ENCODE data around the gene ZRANB3.

ZRANB3 gene

GRCh38 chr2:135265960-135266490 is 265.0 kb downstream of the ZRANB3 start:
- DNase-seq = no peak
- no peaks in the 10 kb centered on the region for H3K9me3 ChIP-seq (ENCODE audit: control insufficient read depth, low read length)
- H3K36me3 ChIP-seq (ENCODE audit: control insufficient read depth, insufficient read depth, low read length) = no peaks in the 10 kb centered on the region
- no peak overlapping the region for H3K4me3 ChIP-seq (ENCODE audit: insufficient read depth, low read depth, low read length, poor library complexity, severe bottlenecking)
- no peak overlapping the region for H3K27ac ChIP-seq (ENCODE audit: insufficient read depth, low read length, poor library complexity, severe bottlenecking)
- H3K4me1 ChIP-seq (ENCODE audit: control insufficient read depth, insufficient read depth, low read length, poor library complexity, severe bottlenecking) = no peaks in the 10 kb centered on the region
- H3K27me3 ChIP-seq (replicated peaks; ENCODE audit: control insufficient read depth, insufficient read depth, low read length, poor library complexity, severe bottlenecking) = no peaks in the 10 kb centered on the region

DNA sequence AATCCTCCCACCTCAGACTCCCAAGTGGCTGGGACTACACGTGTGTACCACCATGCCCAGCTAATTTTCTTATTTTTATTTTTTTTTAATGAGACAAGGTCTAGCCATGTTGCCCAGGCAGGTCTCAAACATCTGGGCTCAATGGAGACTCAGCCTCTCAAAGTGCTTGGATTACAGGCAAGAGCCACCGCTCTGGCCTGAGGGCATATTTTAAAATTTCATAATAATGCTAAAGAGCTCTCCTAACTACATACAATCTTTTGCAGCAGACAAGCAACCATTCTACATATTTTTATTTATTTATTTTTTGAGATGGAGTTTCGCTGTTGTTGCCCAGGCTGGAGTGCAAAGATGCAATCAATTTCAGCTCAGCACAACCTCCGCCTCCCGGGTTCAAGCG is 271.9 kb downstream of the ZRANB3 start:
- no peak for DNase-seq
- Histone ChIP-seq H3K4me1 (ENCODE audit: control insufficient read depth, insufficient read depth, low read length, poor library complexity, severe bottlenecking) (no peaks in the 10 kb centered on the region), H3K27me3 (replicated peaks; ENCODE audit: control insufficient read depth, insufficient read depth, low read length, poor library complexity, severe bottlenecking) (no peaks in the 10 kb centered on the region), H3K9me3 (ENCODE audit: control insufficient read depth, low read length) (no peaks in the 10 kb centered on the region), H3K4me3 (ENCODE audit: insufficient read depth, low read depth, low read length, poor library complexity, severe bottlenecking) (no peak overlapping the region), H3K36me3 (ENCODE audit: control insufficient read depth, insufficient read depth, low read length) (no peaks in the 10 kb centered on the region), H3K27ac (ENCODE audit: insufficient read depth, low read length, poor library complexity, severe bottlenecking) (no peak overlapping the region)

DNA sequence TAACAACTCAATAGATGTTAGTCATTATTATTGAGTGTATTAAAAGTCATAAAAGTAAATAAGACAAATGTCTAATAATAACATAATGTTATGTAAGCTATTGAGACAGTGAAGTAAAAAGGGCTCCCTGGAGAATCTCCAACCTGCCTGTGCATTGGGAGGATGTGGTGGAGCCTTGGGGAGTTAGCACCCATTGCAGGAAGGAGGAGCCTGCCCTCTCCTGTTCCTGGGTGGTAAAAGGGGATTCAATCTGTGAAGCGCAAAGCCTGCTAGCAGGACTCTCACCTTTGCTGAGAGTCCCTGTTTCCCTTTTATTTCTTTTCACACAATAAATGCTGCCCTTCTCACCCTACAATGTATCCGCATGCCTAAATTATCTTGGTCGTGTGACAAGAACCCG is 272.8 kb downstream of the ZRANB3 start:
- H3K27ac ChIP-seq (ENCODE audit: insufficient read depth, low read length, poor library complexity, severe bottlenecking) = no peak overlapping the region
- H3K4me1 ChIP-seq (ENCODE audit: control insufficient read depth, insufficient read depth, low read length, poor library complexity, severe bottlenecking) = no peaks in the 10 kb centered on the region
- H3K9me3 ChIP-seq (ENCODE audit: control insufficient read depth, low read length) = no peaks in the 10 kb centered on the region
- no peaks in the 10 kb centered on the region for H3K27me3 ChIP-seq (replicated peaks; ENCODE audit: control insufficient read depth, insufficient read depth, low read length, poor library complexity, severe bottlenecking)
- no peak overlapping the region for H3K4me3 ChIP-seq (ENCODE audit: insufficient read depth, low read depth, low read length, poor library complexity, severe bottlenecking)
- H3K36me3 ChIP-seq (ENCODE audit: control insufficient read depth, insufficient read depth, low read length) = no peaks in the 10 kb centered on the region
- DNase-seq = no peak

DNA sequence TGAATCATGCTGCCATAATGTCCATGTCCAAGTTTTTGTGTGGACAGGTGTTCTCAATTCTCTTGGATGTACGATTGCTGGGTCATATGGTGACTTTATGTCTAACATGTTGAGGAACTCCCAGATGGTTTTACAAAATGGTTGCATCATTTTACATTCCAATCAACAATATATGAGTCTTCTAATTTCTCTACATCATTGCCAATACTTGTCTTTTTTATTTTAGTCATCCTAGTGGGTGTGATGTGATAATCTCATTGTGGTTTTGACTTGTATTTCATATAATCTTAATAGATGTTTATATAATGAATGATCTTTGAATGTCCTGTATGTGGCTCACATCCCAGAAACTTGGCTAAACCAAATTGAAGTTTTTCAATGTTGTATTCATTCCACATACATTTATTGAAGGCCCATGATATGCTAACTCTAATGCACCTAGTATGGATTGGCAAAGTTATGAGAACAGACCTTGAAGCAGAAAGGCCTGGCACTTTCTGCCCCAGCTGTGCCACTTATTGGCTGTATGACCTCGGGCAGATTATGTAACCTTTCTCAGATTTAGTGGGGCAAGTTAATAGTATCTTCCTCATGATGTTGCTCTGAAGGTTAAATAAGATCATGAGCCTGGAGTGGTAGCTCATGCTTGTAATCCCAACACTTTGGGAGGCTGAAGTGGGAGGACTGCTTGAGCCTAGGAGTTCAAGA is 273.5 kb downstream of the ZRANB3 start:
- H3K27me3 ChIP-seq (replicated peaks; ENCODE audit: control insufficient read depth, insufficient read depth, low read length, poor library complexity, severe bottlenecking) = no peaks in the 10 kb centered on the region
- H3K27ac ChIP-seq (ENCODE audit: insufficient read depth, low read length, poor library complexity, severe bottlenecking) = no peak overlapping the region
- no peak overlapping the region for H3K4me3 ChIP-seq (ENCODE audit: insufficient read depth, low read depth, low read length, poor library complexity, severe bottlenecking)
- no peaks in the 10 kb centered on the region for H3K36me3 ChIP-seq (ENCODE audit: control insufficient read depth, insufficient read depth, low read length)
- no peak for DNase-seq
- H3K4me1 ChIP-seq (ENCODE audit: control insufficient read depth, insufficient read depth, low read length, poor library complexity, severe bottlenecking) = no peaks in the 10 kb centered on the region
- no peaks in the 10 kb centered on the region for H3K9me3 ChIP-seq (ENCODE audit: control insufficient read depth, low read length)

DNA sequence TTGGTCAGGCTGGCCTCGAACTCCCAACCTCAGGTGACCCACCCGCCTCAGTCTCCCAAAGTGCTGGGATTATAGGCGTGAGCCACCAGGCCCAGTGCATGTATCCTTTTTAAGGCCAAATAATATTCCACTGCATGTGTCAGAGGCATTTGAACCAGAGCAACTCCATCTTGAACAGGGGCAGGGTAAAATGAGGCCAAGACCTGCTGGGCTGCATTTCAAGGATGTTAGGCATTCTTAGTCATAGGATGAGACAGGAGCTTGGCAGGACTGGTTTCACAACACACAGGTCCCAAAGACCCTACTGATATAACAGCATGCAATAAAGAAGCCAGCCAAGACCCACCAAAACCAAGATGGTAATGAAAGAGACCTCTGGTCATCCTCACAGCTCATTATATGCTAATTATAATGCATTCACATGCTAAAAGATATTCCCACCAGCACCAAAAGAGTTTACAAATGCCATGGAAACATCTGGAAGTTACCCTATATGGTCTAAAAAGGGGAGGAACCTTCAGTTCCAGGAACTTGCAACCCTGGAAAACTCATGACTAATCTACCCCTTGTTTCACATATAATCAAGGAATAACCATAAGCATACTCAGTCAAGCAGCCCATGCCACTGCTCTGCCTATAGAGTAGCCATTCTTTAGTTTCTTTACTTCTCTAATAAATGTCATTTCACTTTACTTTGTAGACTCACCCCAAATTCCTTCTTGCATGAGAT is 274.3 kb downstream of the ZRANB3 start:
- no peak overlapping the region for H3K4me3 ChIP-seq (ENCODE audit: insufficient read depth, low read depth, low read length, poor library complexity, severe bottlenecking)
- DNase-seq = no peak

DNA sequence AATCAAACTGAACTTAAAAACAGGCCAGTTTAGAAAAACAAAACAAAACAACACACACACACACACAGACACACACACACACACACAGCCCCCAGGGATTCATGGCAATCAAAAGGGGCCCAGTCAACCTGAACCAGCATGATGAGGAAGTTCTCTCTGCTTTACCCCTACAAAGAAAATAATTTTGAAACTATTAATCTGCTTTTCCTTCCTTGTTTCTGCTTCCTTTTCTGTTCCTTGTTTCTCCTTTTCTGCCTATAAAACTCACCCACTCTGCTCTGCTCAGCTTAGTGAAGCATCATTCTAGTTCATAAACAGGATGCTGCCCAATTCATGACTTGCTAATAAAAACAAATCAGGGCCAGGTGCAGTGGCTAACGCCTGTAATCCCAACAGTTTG is 275.8 kb downstream of the ZRANB3 start:
- DNase-seq = no peak
- Histone ChIP-seq H3K27me3 (replicated peaks; ENCODE audit: control insufficient read depth, insufficient read depth, low read length, poor library complexity, severe bottlenecking) (no peaks in the 10 kb centered on the region), H3K27ac (ENCODE audit: insufficient read depth, low read length, poor library complexity, severe bottlenecking) (no peak overlapping the region), H3K9me3 (ENCODE audit: control insufficient read depth, low read length) (no peaks in the 10 kb centered on the region), H3K36me3 (ENCODE audit: control insufficient read depth, insufficient read depth, low read length) (no peaks in the 10 kb centered on the region), H3K4me1 (ENCODE audit: control insufficient read depth, insufficient read depth, low read length, poor library complexity, severe bottlenecking) (no peaks in the 10 kb centered on the region), H3K4me3 (ENCODE audit: insufficient read depth, low read depth, low read length, poor library complexity, severe bottlenecking) (no peak overlapping the region)

More for the DNA sequence above, 274.3 kb downstream of the ZRANB3 start:
- Histone ChIP-seq H3K36me3 (ENCODE audit: control insufficient read depth, insufficient read depth, low read length) (no peaks in the 10 kb centered on the region), H3K27ac (ENCODE audit: insufficient read depth, low read length, poor library complexity, severe bottlenecking) (no peak overlapping the region), H3K27me3 (replicated peaks; ENCODE audit: control insufficient read depth, insufficient read depth, low read length, poor library complexity, severe bottlenecking) (no peaks in the 10 kb centered on the region), H3K9me3 (ENCODE audit: control insufficient read depth, low read length) (no peaks in the 10 kb centered on the region), H3K4me1 (ENCODE audit: control insufficient read depth, insufficient read depth, low read length, poor library complexity, severe bottlenecking) (no peaks in the 10 kb centered on the region)

DNA sequence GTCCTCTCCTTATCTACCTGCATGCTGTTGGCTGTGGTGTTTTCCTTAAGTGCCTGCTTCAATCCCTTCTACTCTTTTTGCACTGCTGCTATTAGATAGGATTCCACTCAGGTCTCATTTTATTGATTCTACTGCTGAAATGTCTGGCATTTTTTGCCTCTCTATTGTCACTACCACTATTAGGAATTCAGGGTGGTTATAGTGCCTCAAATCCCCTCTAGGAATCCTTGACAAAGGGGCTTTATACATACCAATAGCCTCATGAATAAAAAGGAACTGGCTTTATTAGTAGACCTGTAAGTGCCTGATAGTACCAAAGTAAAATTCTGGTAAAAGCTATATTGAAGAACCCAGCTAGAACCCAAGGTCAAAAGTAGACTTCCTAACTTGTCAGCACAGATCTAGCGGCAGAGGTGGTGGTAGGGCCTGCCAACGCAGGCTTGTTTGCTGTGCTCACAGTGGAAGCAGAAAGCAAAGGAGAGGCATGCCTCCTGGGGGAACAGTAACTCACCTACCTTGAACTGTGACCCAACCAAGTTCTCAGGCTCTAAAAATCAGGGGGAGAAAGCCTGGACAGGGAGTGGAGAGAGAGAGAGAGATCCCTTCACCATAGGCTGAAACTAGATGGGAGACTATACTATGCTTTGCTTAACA is 278.1 kb downstream of the ZRANB3 start:
- Histone ChIP-seq H3K4me1 (ENCODE audit: control insufficient read depth, insufficient read depth, low read length, poor library complexity, severe bottlenecking) (no peaks in the 10 kb centered on the region), H3K9me3 (ENCODE audit: control insufficient read depth, low read length) (no peaks in the 10 kb centered on the region), H3K27ac (ENCODE audit: insufficient read depth, low read length, poor library complexity, severe bottlenecking) (no peak overlapping the region)

DNA sequence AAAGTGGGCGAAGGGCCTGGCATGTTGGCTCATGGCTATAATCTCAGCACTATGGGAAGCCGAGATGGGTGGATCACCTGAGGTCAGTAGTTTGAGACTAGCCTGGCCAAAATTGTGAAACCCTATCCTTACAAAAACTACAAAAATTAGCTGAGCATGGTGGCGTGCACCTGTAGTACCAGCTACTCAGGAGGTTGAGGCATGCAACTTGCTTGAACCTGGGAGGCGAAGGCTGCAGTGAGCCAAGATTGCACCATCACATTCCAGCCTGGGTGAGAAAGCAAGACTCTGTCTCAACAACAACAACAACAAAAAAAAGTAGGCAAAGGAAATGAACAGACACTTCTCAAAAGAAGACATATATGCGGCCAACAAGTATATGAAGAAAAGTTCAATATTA is 282.4 kb downstream of the ZRANB3 start:
- H3K9me3 ChIP-seq (ENCODE audit: control insufficient read depth, low read length) = no peaks in the 10 kb centered on the region
- no peaks in the 10 kb centered on the region for H3K36me3 ChIP-seq (ENCODE audit: control insufficient read depth, insufficient read depth, low read length)
- no peak overlapping the region for H3K4me3 ChIP-seq (ENCODE audit: insufficient read depth, low read depth, low read length, poor library complexity, severe bottlenecking)
- H3K27me3 ChIP-seq (replicated peaks; ENCODE audit: control insufficient read depth, insufficient read depth, low read length, poor library complexity, severe bottlenecking) = no peaks in the 10 kb centered on the region
- DNase-seq = no peak
- no peak overlapping the region for H3K27ac ChIP-seq (ENCODE audit: insufficient read depth, low read length, poor library complexity, severe bottlenecking)
- no peaks in the 10 kb centered on the region for H3K4me1 ChIP-seq (ENCODE audit: control insufficient read depth, insufficient read depth, low read length, poor library complexity, severe bottlenecking)

More for the DNA sequence above, 278.1 kb downstream of the ZRANB3 start:
- no peaks in the 10 kb centered on the region for H3K27me3 ChIP-seq (replicated peaks; ENCODE audit: control insufficient read depth, insufficient read depth, low read length, poor library complexity, severe bottlenecking)
- H3K4me3 ChIP-seq (ENCODE audit: insufficient read depth, low read depth, low read length, poor library complexity, severe bottlenecking) = no peak overlapping the region
- H3K36me3 ChIP-seq (ENCODE audit: control insufficient read depth, insufficient read depth, low read length) = no peaks in the 10 kb centered on the region
- no peak for DNase-seq

- no peak overlapping the region for H3K4me3 ChIP-seq (ENCODE audit: insufficient read depth, low read depth, low read length, poor library complexity, severe bottlenecking)
- no peaks in the 10 kb centered on the region for H3K4me1 ChIP-seq (ENCODE audit: control insufficient read depth, insufficient read depth, low read length, poor library complexity, severe bottlenecking)
- no peak overlapping the region for H3K27ac ChIP-seq (ENCODE audit: insufficient read depth, low read length, poor library complexity, severe bottlenecking)
- H3K9me3 ChIP-seq (ENCODE audit: control insufficient read depth, low read length) = no peaks in the 10 kb centered on the region
- no peak for DNase-seq
- no peaks in the 10 kb centered on the region for H3K36me3 ChIP-seq (ENCODE audit: control insufficient read depth, insufficient read depth, low read length)
- H3K27me3 ChIP-seq (replicated peaks; ENCODE audit: control insufficient read depth, insufficient read depth, low read length, poor library complexity, severe bottlenecking) = no peaks in the 10 kb centered on the region
These were observed 284.2 kb downstream of the ZRANB3 start for GRCh38 chr2:135246711-135247270.

Measured in effector memory CD4-positive, alpha-beta T cell (primary cell).